HG03280 (cell line): ENCODE data around the gene PI16.

ENCODE experiments used
- ATAC-seq: cut with Tn5 transposase; IDR thresholded peaks from one replicate; pipeline ENCODE4 v1.9.1; 2021; ENCODE audit warnings: mild to moderate bottlenecking, moderate library complexity; ENCODE audit not compliant: unreplicated experiment

The PI16 gene

DNA sequence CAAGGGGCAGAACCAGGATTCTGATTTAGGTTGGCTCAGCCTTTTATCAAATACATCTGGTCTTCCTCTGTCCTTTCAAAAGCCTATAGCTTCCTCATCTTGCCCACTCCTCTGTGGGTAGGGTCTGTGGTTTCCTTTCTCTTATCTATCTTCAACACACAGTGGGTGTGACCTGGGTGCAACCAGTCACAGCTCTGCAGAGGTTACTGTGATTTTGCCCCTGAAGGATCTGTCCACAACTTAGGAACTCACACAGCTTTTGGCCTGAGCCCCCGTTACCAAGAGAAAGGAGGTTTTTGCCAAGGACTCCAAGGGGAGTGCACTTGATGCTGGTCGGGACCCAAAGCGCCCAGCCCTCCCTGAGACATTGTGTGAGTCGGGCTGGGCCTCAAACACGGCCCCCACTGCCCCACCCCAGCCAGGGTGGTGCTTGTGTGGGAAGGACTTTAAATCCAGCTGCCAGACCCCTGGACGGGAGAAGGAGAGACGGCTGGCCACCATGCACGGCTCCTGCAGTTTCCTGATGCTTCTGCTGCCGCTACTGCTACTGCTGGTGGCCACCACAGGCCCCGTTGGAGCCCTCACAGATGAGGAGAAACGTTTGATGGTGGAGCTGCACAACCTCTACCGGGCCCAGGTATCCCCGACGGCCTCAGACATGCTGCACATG lies at the start of gene PI16:
Gene PI16, plus strand, starts transcription at position 477 of the 670 bp plus-strand sequence. Its CDS starts 23 bp downstream, at position 500.
- ATAC-seq: no peak

- no peak for ATAC-seq
Measured at GRCh38 chr6:36904851-36905393, 49.6 kb upstream of the PI16 start.

- ATAC-seq: no peak
Measured at GRCh38 chr6:36906539-36907325, 47.8 kb upstream of the PI16 start.

GRCh38 chr6:36907781-36908180 lies 46.8 kb upstream of the PI16 start:
- no peak for ATAC-seq

- ATAC-seq: no peak
Measured at GRCh38 chr6:36908747-36909146, 45.8 kb upstream of the PI16 start.

DNA sequence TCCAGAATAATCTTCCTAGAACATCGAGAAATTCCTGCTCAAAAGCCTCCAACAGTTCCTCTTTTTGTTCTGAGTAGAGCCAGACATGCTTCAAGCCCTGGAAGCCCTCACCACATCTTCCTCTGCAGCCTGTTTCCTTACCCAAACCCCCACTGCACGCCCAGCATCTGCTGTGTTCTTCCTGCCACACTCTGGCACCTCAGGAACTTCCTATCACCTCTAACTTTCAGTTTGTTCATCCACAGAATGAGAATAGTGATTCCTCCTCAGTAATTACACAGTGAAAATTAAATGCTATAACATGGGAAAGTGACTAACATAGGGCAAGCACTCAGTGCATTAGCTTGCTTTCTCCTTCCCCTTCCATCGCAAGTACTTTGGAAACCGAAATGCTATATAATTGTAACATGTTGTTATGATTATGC lies 42.5 kb upstream of the PI16 start:
- peak; percentile 25 for ATAC-seq

GRCh38 chr6:36912586-36912985 lies 42.0 kb upstream of the PI16 start:
- ATAC-seq: peak; percentile 85

- ATAC-seq: no peak
Measured at GRCh38 chr6:36913082-36913481, 41.5 kb upstream of the PI16 start.

DNA sequence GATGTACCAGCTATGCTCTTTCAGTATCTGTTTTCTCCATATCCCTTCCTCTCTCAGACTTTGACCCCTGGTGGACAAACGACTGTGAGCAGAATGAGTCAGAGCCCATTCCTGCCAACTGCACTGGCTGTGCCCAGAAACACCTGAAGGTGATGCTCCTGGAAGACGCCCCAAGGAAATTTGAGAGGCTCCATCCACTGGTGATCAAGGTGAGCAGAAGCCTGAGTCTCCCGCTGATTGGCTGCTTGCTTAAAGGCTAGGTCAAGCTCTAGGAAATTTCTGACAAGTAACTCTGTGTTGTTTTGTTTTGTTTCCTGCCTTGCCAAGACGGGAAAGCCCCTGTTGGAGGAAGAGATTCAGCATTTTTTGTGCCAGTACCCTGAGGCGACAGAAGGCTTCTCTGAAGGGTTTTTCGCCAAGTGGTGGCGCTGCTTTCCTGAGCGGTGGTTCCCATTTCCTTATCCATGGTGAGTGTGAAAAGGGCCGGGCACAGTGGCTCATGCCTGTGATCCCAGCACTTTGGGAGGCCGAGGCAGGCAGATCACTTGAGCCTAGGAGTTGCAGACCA lies 40.2 kb upstream of the PI16 start:
- no peak for ATAC-seq

- ATAC-seq: no peak
Measured at GRCh38 chr6:36915599-36915998, 38.9 kb upstream of the PI16 start.

DNA sequence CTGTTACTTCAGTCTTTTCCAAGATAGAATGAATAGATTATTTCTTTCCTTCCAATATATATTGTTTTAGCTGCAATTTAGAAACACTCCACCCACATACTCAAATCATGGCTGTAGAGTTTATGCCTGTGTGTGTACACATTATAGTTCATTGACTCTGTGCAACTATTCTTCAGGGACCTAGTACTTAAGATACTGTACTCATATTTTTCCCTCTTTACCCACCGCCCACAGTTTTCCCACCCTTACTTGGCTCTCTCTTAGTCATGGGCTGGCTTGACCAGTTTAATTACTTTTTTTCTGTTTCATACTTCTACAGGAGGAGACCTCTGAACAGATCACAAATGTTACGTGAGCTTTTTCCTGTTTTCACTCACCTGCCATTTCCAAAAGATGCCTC lies 38.4 kb upstream of the PI16 start:
- ATAC-seq: no peak

DNA sequence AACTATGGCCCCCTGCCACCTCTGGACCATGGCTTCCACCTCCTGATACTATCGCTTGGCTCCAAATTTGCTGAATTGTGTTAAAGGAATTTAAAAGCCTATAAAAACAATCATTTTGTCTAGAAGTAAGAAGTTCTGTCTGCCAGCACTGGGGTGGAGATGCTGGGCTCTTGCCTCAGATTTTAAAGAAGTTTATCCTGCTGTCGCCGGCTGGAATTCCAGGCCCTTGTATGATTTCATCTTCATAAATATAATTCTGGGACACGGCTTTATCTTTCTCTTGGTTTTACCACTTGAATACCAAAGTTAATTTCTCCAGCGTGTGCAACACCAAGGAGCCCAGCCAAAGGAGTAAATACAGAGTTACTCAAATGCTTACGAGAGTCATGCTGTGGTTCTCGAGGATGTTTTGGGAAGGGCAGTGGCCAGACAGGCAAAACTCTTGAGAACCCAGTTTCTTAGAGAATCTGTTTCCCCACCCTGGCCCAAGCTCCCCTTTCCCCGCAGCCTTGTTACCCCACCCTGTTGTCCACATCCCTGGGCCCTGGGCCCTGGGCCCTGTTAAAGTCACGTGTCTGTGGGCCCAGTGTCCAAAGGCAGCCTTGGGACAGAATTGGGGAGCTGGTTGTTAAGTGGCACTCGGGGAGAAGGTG lies 36.9 kb upstream of the PI16 start:
- ATAC-seq: no peak

GRCh38 chr6:36920049-36920448 lies 34.5 kb upstream of the PI16 start:
- ATAC-seq: no peak

DNA sequence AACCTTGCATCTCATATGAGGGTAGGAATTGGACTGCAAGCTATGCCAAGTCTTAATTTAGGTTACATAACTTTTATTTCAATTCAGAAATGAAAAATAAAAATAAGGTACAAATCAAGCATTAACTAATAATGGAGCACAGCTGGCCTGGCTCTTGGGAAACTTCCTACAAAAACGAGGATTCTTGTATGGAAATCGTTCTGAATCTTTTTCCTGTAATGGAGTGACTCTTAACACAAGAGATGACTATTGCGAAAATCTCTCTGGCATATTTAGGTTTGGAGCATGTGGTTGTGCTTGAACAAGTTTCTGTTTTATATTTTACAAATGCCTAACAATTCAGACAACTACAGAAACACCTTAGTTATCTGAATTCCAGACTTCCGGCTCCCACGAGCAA lies 34.0 kb upstream of the PI16 start:
- ATAC-seq: no peak

- no peak for ATAC-seq
Measured at GRCh38 chr6:36924131-36924530, 30.4 kb upstream of the PI16 start.

DNA sequence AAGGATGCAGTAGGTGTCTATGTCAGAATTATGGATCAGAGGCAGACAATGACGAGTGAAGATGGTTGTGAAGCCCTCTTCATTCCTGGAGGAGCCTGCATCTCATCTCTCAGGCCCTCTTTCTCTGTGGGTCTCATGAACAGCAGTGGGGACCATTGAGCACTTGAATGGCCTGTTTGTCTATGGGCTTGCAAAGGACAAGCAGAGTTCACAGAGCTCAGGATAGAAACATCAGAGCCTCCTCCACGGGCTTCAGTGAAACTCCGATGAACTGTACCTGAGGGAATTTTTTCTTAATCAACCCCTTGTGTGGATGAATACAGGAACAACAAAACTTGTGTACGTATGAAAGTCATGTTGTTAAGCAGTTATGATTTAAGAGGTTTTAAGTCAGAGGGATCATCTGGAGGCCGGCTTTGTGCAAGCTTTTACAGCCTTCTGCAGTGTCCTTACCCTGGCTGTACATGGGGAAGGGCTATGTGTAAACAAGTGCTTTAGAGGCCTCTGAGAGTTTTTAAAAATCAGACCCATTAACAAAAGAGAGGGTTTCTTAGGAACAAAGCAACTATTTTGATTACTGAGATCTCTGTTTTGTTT lies 29.7 kb upstream of the PI16 start:
- ATAC-seq: no peak

DNA sequence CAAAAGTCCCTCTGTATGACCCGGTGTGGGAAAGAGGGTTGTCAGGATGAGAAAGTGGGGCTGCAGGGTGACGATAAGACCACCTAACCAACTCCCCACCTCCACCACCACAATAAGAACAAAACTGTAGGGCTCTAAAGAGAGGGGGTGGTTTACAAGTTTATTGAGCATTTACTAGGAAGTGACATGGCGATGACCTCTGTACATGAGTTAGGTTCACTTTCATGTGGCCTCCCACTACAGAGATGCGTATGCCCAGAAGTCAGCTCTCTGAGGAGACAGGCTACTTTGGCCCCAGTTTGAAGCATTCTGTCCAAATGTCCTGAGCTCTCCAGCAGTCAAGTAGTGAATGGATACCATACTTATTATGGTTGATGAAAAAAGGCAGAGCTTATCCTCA lies 28.7 kb upstream of the PI16 start:
- ATAC-seq: no peak

- no peak for ATAC-seq
Measured at GRCh38 chr6:36926708-36927513, 27.6 kb upstream of the PI16 start.

DNA sequence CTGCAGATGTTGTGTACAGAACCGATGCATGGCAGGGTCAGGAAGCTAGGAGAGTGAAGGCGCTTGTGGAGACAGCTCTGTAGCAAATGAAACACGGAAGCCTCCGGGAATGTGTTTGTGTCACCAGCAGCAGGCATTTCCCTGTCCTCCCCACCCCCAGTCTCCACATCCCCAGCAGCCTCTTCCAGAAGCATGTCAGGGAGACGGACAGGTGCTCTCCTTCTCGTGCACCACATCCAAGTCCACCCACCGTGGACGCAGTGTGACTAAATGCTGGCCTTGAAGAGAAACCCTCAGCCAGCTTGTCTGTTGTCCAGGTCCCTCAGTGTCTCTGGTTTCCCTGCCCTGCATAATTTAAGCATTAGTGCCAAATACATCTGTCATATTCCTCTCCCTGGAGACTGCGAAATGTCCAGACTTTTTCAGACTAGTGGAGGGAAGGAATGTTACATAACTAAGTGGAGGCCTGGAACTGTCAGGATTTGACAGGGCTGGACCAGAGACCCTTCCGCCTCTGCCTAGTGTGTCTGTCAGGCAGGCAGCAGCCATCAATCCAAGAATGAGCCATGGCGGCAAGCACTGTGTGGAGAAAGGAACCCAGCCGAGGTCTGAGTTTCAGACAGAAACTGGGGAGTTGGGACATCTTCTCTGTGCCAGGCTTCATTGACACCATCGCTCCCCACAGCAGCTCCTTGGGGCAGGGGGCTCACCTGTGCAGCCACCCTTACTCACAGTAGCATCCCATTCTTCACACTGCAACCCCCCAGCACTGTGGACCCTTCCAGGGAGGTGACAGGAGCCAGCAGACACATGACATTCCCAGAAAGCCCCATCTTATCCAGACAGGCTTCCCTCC lies 26.6 kb upstream of the PI16 start:
- no peak for ATAC-seq
